Measurements from ENCODE around the gene SUZ12.
"Not testable (repeated sequence)": the region's sequence is repeated elsewhere in the genome, so short reads cannot be mapped to it uniquely, and the experiment has no call there.

SUZ12 gene

GRCh38 chr17:31936615-31937609 lies at the start of gene SUZ12:
SUZ12 (plus strand) TSS chr17:31937007; CDS start chr17:31937247, 240 bp downstream.
- DNase-seq (ENCODE audit: low spot score), result peak; percentile 84

GRCh38 chr17:31888124-31888523 lies 48.7 kb upstream of the SUZ12 start:
- DNase-seq (ENCODE audit: low spot score), result no peak

- no peak for DNase-seq (ENCODE audit: low spot score)
Observed at GRCh38 chr17:31900877-31901276, 35.9 kb upstream of the SUZ12 start.

GRCh38 chr17:31902693-31903092 lies 34.1 kb upstream of the SUZ12 start:
- no peak for DNase-seq (ENCODE audit: low spot score)

GRCh38 chr17:31903401-31903800 lies 33.4 kb upstream of the SUZ12 start:
- DNase-seq (ENCODE audit: low spot score), result no peak

- no peak for DNase-seq (ENCODE audit: low spot score)
Observed at GRCh38 chr17:31907342-31907962, 29.4 kb upstream of the SUZ12 start.

- DNase-seq (ENCODE audit: low spot score), result no peak
Observed at GRCh38 chr17:31908386-31908785, 28.4 kb upstream of the SUZ12 start.

- not testable (repeated sequence) for DNase-seq (ENCODE audit: low spot score)
Observed at GRCh38 chr17:31912705-31913104, 24.1 kb upstream of the SUZ12 start.

GRCh38 chr17:31915456-31916100 lies 21.2 kb upstream of the SUZ12 start:
- DNase-seq (ENCODE audit: low spot score), result no peak

- no peak for DNase-seq (ENCODE audit: low spot score)
Observed at GRCh38 chr17:31916491-31917064, 20.2 kb upstream of the SUZ12 start.

- DNase-seq (ENCODE audit: low spot score), result no peak
Observed at GRCh38 chr17:31917065-31917529, 19.7 kb upstream of the SUZ12 start.

- DNase-seq (ENCODE audit: low spot score), result not testable (repeated sequence)
Observed at GRCh38 chr17:31917721-31918120, 19.1 kb upstream of the SUZ12 start.

- DNase-seq (ENCODE audit: low spot score), result no peak
Observed at GRCh38 chr17:31918701-31919128, 18.1 kb upstream of the SUZ12 start.

GRCh38 chr17:31919802-31920525 lies 16.8 kb upstream of the SUZ12 start:
- DNase-seq (ENCODE audit: low spot score), result no peak

- DNase-seq (ENCODE audit: low spot score), result no peak
Observed at GRCh38 chr17:31926100-31926729, 10.6 kb upstream of the SUZ12 start.

- no peak for DNase-seq (ENCODE audit: low spot score)
Observed at GRCh38 chr17:31931756-31932155, 5.1 kb upstream of the SUZ12 start.

- DNase-seq (ENCODE audit: low spot score), result no peak
Observed at GRCh38 chr17:31935512-31935911, 1.3 kb upstream of the SUZ12 start.

GRCh38 chr17:31937926-31938641 lies 1.3 kb downstream of the SUZ12 start:
- not testable (repeated sequence) for DNase-seq (ENCODE audit: low spot score)

- DNase-seq (ENCODE audit: low spot score), result not testable (repeated sequence)
Observed at GRCh38 chr17:31941916-31942315, 5.1 kb downstream of the SUZ12 start.

- not testable (repeated sequence) for DNase-seq (ENCODE audit: low spot score)
Observed at GRCh38 chr17:31942396-31942795, 5.6 kb downstream of the SUZ12 start.
